SU-DHL-6 (cell line): ENCODE data around the gene DGKG.
A peak's percentile ranks its signal among the peaks of the same experiment; 100 is the strongest.

ENCODE experiments used
- H2AFZ ChIP-seq: fragments of 200-600 bp; sonication (generic); 2 replicates; pipeline ENCODE4 v1.6.1; 2014; ENCODE audit warnings: low read depth, mild to moderate bottlenecking, moderate library complexity, mixed read lengths, antibody characterized with exemption, low read length; ENCODE audit not compliant: severe bottlenecking
- H3F3A ChIP-seq: fragments of 200-600 bp; shearing (Covaris generic); 2 replicates; pipeline ENCODE4 v1.6.0; 2016; ENCODE audit warnings: antibody characterized with exemption, mild to moderate bottlenecking; ENCODE audit not compliant: insufficient read depth
- H3K27ac ChIP-seq: fragments of 200-600 bp; sonication (generic); 2 replicates; pipeline ENCODE4 v1.5.1; 2016; ENCODE audit warnings: low read depth, mild to moderate bottlenecking, low read length, moderate library complexity, mixed read lengths
- H3K27me3 ChIP-seq: fragments of 200-600 bp; sonication (generic), shearing (Covaris generic); 2 replicates; pipeline ENCODE4 v1.6.0; 2014; ENCODE audit warnings: mild to moderate bottlenecking, low read length
- H3K36me3 ChIP-seq: fragments of 200-600 bp; sonication (generic); 2 replicates; pipeline ENCODE4 v1.6.1; 2014; ENCODE audit warnings: mild to moderate bottlenecking, low read length, mixed read lengths
- H3K4me2 ChIP-seq: fragments of 300-600, 200-600 bp; shearing (Covaris generic), sonication (generic); 2 replicates; pipeline ENCODE4 v1.6.0; 2014; ENCODE audit warnings: low read length, low read depth, mild to moderate bottlenecking; ENCODE audit not compliant: poor library complexity, severe bottlenecking
- H3K4me3 ChIP-seq: fragments of 200-600 bp; sonication (generic); 2 replicates; pipeline ENCODE4 v1.5.1; 2014; ENCODE audit warnings: antibody characterized with exemption, low read length, mild to moderate bottlenecking, mixed read lengths; ENCODE audit not compliant: insufficient read depth, poor library complexity, severe bottlenecking
- H3K79me2 ChIP-seq: fragments of 200-600 bp; sonication (generic); 2 replicates; pipeline ENCODE4 v1.6.1; 2014; ENCODE audit warnings: mild to moderate bottlenecking, low read length, moderate library complexity; ENCODE audit not compliant: insufficient read depth
- H3K9ac ChIP-seq: fragments of 200-600 bp; sonication (generic); 2 replicates; pipeline ENCODE4 v1.7.0; 2014; ENCODE audit warnings: mild to moderate bottlenecking, low read length
- H3K9me2 ChIP-seq: fragments of 200-600 bp; sonication (generic); replicated peaks from 2 replicates; pipeline ENCODE4 v1.6.1; 2014; ENCODE audit warnings: low read length; ENCODE audit not compliant: insufficient read depth
- H3K9me3 ChIP-seq: fragments of 200-600 bp; sonication (generic); 2 replicates; pipeline ENCODE4 v1.6.1; 2014; ENCODE audit warnings: low read length, mixed read lengths; ENCODE audit not compliant: insufficient read depth
- H4K20me1 ChIP-seq: fragments of 200-600 bp; sonication (generic); 2 replicates; pipeline ENCODE4 v1.6.1; 2014; ENCODE audit warnings: low read depth, mild to moderate bottlenecking, antibody characterized with exemption, low read length, moderate library complexity, mixed read lengths
- CTCF ChIP-seq: fragments of 200-600 bp; sonication (generic); IDR thresholded peaks from one replicate; pipeline ENCODE4 v1.5.1; 2017; ENCODE audit warnings: antibody characterized with exemption, mild to moderate bottlenecking, low read length, moderate library complexity; ENCODE audit not compliant: insufficient read depth, poor library complexity, severe bottlenecking
- EZH2phosphoT487 ChIP-seq: fragments of 200-600 bp; sonication (generic), shearing (Covaris generic); conservative IDR thresholded peaks from 2 replicates; pipeline ENCODE4 v1.6.1; 2018; ENCODE audit warnings: mild to moderate bottlenecking, antibody characterized with exemption, low read length, moderate library complexity, mixed read lengths

DGKG gene

GRCh38 chr3:186362537-186362842 lies 456 bp upstream of the DGKG start:
- H3K4me3 ChIP-seq: no peak overlapping the region
- peak overlapping the region; percentile 45 for H3K4me2 ChIP-seq
- TF ChIP-seq CTCF (no peak), EZH2phosphoT487 (no peak)
- no peaks in the 10 kb centered on the region for H3K9me2 ChIP-seq
- no peaks in the 10 kb centered on the region for H3F3A ChIP-seq
- no peaks in the 10 kb centered on the region for H3K79me2 ChIP-seq
- H3K9me3 ChIP-seq: no peaks in the 10 kb centered on the region
- no peak overlapping the region for H3K9ac ChIP-seq
- H3K36me3 ChIP-seq: no peaks in the 10 kb centered on the region
- no peak overlapping the region for H2AFZ ChIP-seq
- H4K20me1 ChIP-seq: no peaks in the 10 kb centered on the region
- no peak overlapping the region for H3K27ac ChIP-seq
- no peaks in the 10 kb centered on the region for H3K27me3 ChIP-seq

- H3F3A ChIP-seq: no peaks in the 10 kb centered on the region
- H2AFZ ChIP-seq: no peak overlapping the region
- no peaks in the 10 kb centered on the region for H4K20me1 ChIP-seq
- H3K4me2 ChIP-seq: peak overlapping the region; percentile 45
- no peaks in the 10 kb centered on the region for H3K79me2 ChIP-seq
- H3K27me3 ChIP-seq: no peaks in the 10 kb centered on the region
- no peak overlapping the region for H3K27ac ChIP-seq
- H3K36me3 ChIP-seq: no peaks in the 10 kb centered on the region
- no peak overlapping the region for H3K9ac ChIP-seq
- TF ChIP-seq CTCF (no peak), EZH2phosphoT487 (no peak)
- no peak overlapping the region for H3K4me3 ChIP-seq
- no peaks in the 10 kb centered on the region for H3K9me2 ChIP-seq
- H3K9me3 ChIP-seq: no peaks in the 10 kb centered on the region
Observed at GRCh38 chr3:186361246-186361761, 730 bp downstream of the DGKG start.

DNA sequence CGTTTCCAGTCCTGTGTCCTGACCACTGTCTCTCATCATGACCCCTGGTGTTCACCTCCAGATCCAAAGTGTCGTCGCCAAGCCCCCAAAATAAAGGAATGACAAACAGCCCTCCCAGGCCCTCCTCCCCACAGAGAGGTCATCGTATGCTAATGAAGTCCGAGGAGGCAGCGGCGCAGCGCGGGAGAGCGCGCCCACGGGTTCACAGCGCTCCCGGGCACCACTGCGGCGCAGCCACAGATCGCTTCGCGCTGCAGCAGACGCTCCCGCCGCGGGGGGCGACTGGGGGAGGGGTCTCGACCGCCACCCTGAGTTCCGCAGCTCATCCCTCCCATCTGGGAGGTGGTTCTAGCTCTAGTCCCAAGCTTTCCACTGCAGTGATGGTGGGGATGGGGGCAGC lies 1.3 kb downstream of the DGKG start:
- H3K9me2 ChIP-seq: no peaks in the 10 kb centered on the region
- no peaks in the 10 kb centered on the region for H3K27me3 ChIP-seq
- no peak overlapping the region for H3K4me2 ChIP-seq
- H3K79me2 ChIP-seq: no peaks in the 10 kb centered on the region
- H4K20me1 ChIP-seq: no peaks in the 10 kb centered on the region
- H2AFZ ChIP-seq: no peak overlapping the region
- no peak overlapping the region for H3K27ac ChIP-seq
- TF ChIP-seq CTCF (no peak), EZH2phosphoT487 (no peak)
- no peaks in the 10 kb centered on the region for H3K9me3 ChIP-seq
- no peak overlapping the region for H3K4me3 ChIP-seq
- no peaks in the 10 kb centered on the region for H3F3A ChIP-seq
- no peaks in the 10 kb centered on the region for H3K36me3 ChIP-seq
- H3K9ac ChIP-seq: no peak overlapping the region
